T-cell (primary cell): ENCODE data around the gene RBM20. TPM values are rescaled to one million over a fixed set of nuclear protein-coding genes. Genes with fewer than 3 reads are reported as not detected.

ENCODE experiments used
- ATAC-seq, 4 experiments: fragments of 200-7000 bp in 3 of 4; fragments of 150-1000 bp in 1 of 4; cut with Tn5 transposase; replicated peaks in 1 of 4; 1 replicate in 3 of 4; 2 replicates in 1 of 4; pipeline ENCODE4 v1.10.0; 2021; ENCODE audit warnings: moderate library complexity in 3 of 4, mild to moderate bottlenecking in 2 of 4, moderate number of reproducible peaks in 1 of 4
- CTCF ChIA-PET, 2 donors: fragments of 300-600 bp; sonication (Branson Sonifier 250); formaldehyde crosslinking; loops; one replicate each; lab custom pipeline; 2022; ENCODE audit warnings: antibody characterized with exemption in 2 of 2; lab: Charles Lee
- POLR2A ChIA-PET, 2 donors: fragments of 300-600 bp; sonication (Branson Sonifier 250); formaldehyde crosslinking; loops; one replicate each; lab custom pipeline; 2022; ENCODE audit warnings: antibody characterized with exemption in 2 of 2; lab: Charles Lee
- DNase-seq, 35 experiments: peaks; one replicate each; pipeline versions ENCODE4 v3.0.0 to v3.0.0-alpha.2; 2013 to 2023
- H3K27ac ChIP-seq: one replicate; pipeline ENCODE4 v1.5.1; 2013; ENCODE audit warnings: low read length
- H3K27me3 ChIP-seq, 2 experiments: replicated peaks in 1 of 2; 1 replicate in 1 of 2; 2 replicates in 1 of 2; pipeline versions ENCODE4 v1.6.1 to v1.7.0; 2013; ENCODE audit warnings: low read length in 1 of 2, mixed read lengths in 1 of 2; ENCODE audit not compliant: control insufficient read depth in 2 of 2, insufficient read depth in 2 of 2; ENCODE audit errors: extremely low read depth in 1 of 2
- H3K36me3 ChIP-seq, 2 donors: 1 replicate in 1 of 2; 2 replicates in 1 of 2; pipeline versions ENCODE4 v1.6.1 to v1.7.0; 2013; ENCODE audit warnings: low read length in 1 of 2; ENCODE audit not compliant: control insufficient read depth in 2 of 2, insufficient read depth in 1 of 2; ENCODE audit errors: extremely low read depth in 1 of 2
- H3K4me1 ChIP-seq, 2 experiments: 1 replicate in 1 of 2; 2 replicates in 1 of 2; pipeline versions ENCODE4 v1.6.1 to v1.7.0; 2013; ENCODE audit warnings: low read length in 2 of 2, mixed read lengths in 1 of 2; ENCODE audit not compliant: insufficient read depth in 2 of 2, control insufficient read depth in 1 of 2; ENCODE audit errors: extremely low read depth in 1 of 2
- H3K4me3 ChIP-seq, 2 donors: 1 replicate in 1 of 2; 2 replicates in 1 of 2; pipeline versions ENCODE4 v1.5.1 to v1.7.0; 2013; ENCODE audit warnings: mild to moderate bottlenecking in 2 of 2, low read length in 1 of 2, moderate library complexity in 1 of 2; ENCODE audit not compliant: control insufficient read depth in 1 of 2; ENCODE audit errors: extremely low read depth in 1 of 2
- H3K9me3 ChIP-seq: 2 replicates; pipeline ENCODE4 v1.7.0; 2013
- H3K27ac Mint-ChIP-seq, 2 donors: one replicate each; pipeline ENCODE4 v1.8.0; 2020 to 2021; ENCODE audit warnings: mild to moderate bottlenecking in 2 of 2, mixed read lengths in 2 of 2
- H3K27me3 Mint-ChIP-seq, 2 donors: one replicate each; pipeline ENCODE4 v1.8.0; 2021 to 2022; ENCODE audit warnings: mixed read lengths in 2 of 2
- H3K36me3 Mint-ChIP-seq: one replicate; pipeline ENCODE4 v1.8.0; 2021; ENCODE audit warnings: mixed read lengths
- H3K4me1 Mint-ChIP-seq, 3 donors: one replicate each; pipeline ENCODE4 v1.8.0; 2020 to 2022; ENCODE audit warnings: mixed read lengths in 3 of 3, mild to moderate bottlenecking in 1 of 3
- H3K4me3 Mint-ChIP-seq, 3 donors: one replicate each; pipeline ENCODE4 v1.8.0; 2020 to 2022; ENCODE audit warnings: mild to moderate bottlenecking in 3 of 3, mixed read lengths in 3 of 3, moderate library complexity in 3 of 3
- H3K9me3 Mint-ChIP-seq, 3 donors: one replicate each; pipeline ENCODE4 v1.8.0; 2020 to 2022; ENCODE audit warnings: mixed read lengths in 3 of 3
- WGBS: methylation state at CpG from one replicate; pipeline ENCODE4 v1.1.5; 2013; ENCODE audit warnings: missing lambda C conversion rate; ENCODE audit not compliant: insufficient coverage; 5-methylcytosine and 5-hydroxymethylcytosine counted together
- total RNA-seq, 35 experiments: library from RNA in 6 of 35; stranded (reverse) in 6 of 35; fragments of 120-200 nt in 1 of 35; gene quantifications; one replicate each; pipeline versions ENCODE4 v1.2.1 to v1.2.4 and lab custom pipeline; 2013 to 2026

The RBM20 gene
- total RNA-seq, 5 donors from 2014 or later (not counting 1 experiment from before 2014, with no cell fraction given), result 0.09 to 3.0 (median 0.33) TPM

GRCh38 chr10:110628161-110628560 is 16.0 kb upstream of the RBM20 start:
- no peak overlapping the region for H3K4me3 ChIP-seq
- H3K27me3 ChIP-seq, result peaks cover 0 to 4% of the 10 kb centered on the region in 2 experiments
- no peak for ATAC-seq
- Mint-ChIP-seq H3K27me3 (peaks cover 3 to 12% of the 10 kb centered on the region in 2 donors), H3K4me1 (no peaks in the 10 kb centered on the region), H3K27ac (no peak overlapping the region), H3K4me3 (no peak overlapping the region), H3K9me3 (peaks cover 0 to 7% (median 6%) of the 10 kb centered on the region in 3 donors), H3K36me3 (no peaks in the 10 kb centered on the region)
- no peaks in the 10 kb centered on the region for H3K4me1 ChIP-seq
- H3K9me3 ChIP-seq, result no peaks in the 10 kb centered on the region
- no peak overlapping the region for H3K27ac ChIP-seq
- ChIA-PET CTCF (no interaction called here), POLR2A (no interaction called here)
- H3K36me3 ChIP-seq, result no peaks in the 10 kb centered on the region
- DNase-seq, result no peak

GRCh38 chr10:110629680-110630191 is 14.4 kb upstream of the RBM20 start:
- H3K4me1 Mint-ChIP-seq, result no peaks in the 10 kb centered on the region
- H3K27me3 ChIP-seq, result peaks cover 0 to 4% of the 10 kb centered on the region in 2 experiments
- H3K27ac ChIP-seq, result no peak overlapping the region
- H3K36me3 Mint-ChIP-seq, result no peaks in the 10 kb centered on the region
- no peaks in the 10 kb centered on the region for H3K36me3 ChIP-seq
- ChIA-PET CTCF (interaction anchor here in 1 of 2 donors (0.5 kb wide), 1 partner anchor 34 kb away, joined by 3 read pairs; no protein-coding TSS in a partner anchor), POLR2A (no interaction called here)
- no peak overlapping the region for H3K4me3 Mint-ChIP-seq
- no peaks in the 10 kb centered on the region for H3K9me3 ChIP-seq
- DNase-seq, result no peak
- no peak overlapping the region for H3K27ac Mint-ChIP-seq
- H3K4me1 ChIP-seq, result no peaks in the 10 kb centered on the region
- peaks cover 0 to 7% (median 6%) of the 10 kb centered on the region in 3 donors for H3K9me3 Mint-ChIP-seq
- WGBS, result 88% methylated on average over 2 of the region's 3 CpGs
- H3K4me3 ChIP-seq, result no peak overlapping the region
- peaks cover 3 to 12% of the 10 kb centered on the region in 2 donors for H3K27me3 Mint-ChIP-seq
- no peak for ATAC-seq

- Mint-ChIP-seq H3K36me3 (no peaks in the 10 kb centered on the region), H3K27me3 (peaks cover 0 to 9% of the 10 kb centered on the region in 2 donors), H3K4me1 (no peaks in the 10 kb centered on the region), H3K27ac (no peak overlapping the region), H3K9me3 (peaks cover 0 to 7% (median 6%) of the 10 kb centered on the region in 3 donors), H3K4me3 (no peak overlapping the region)
- no peak for DNase-seq
- no peaks in the 10 kb centered on the region for H3K9me3 ChIP-seq
- ATAC-seq, result no peak
- ChIA-PET CTCF (interaction anchor here in 1 of 2 donors (0.6 kb wide), 1 partner anchor 491 kb away, joined by 3 read pairs; no protein-coding TSS in a partner anchor), POLR2A (no interaction called here)
- no peaks in the 10 kb centered on the region for H3K4me1 ChIP-seq
- peaks cover 0 to 8% of the 10 kb centered on the region in 2 experiments for H3K27me3 ChIP-seq
- H3K36me3 ChIP-seq, result no peaks in the 10 kb centered on the region
- H3K4me3 ChIP-seq, result no peak overlapping the region
- no peak overlapping the region for H3K27ac ChIP-seq
These were observed 12.2 kb upstream of the RBM20 start for GRCh38 chr10:110631934-110632333.

GRCh38 chr10:110632591-110633215 is 11.4 kb upstream of the RBM20 start:
- Mint-ChIP-seq H3K4me1 (no peaks in the 10 kb centered on the region), H3K27me3 (peaks cover 0 to 9% of the 10 kb centered on the region in 2 donors), H3K9me3 (peaks cover 0 to 7% (median 6%) of the 10 kb centered on the region in 3 donors), H3K36me3 (no peaks in the 10 kb centered on the region), H3K27ac (no peak overlapping the region), H3K4me3 (no peak overlapping the region)
- WGBS, result 100% methylated on average over 1 of the region's 1 CpG
- Histone ChIP-seq H3K9me3 (no peaks in the 10 kb centered on the region), H3K4me1 (no peaks in the 10 kb centered on the region), H3K36me3 (no peaks in the 10 kb centered on the region), H3K27ac (no peak overlapping the region), H3K4me3 (no peak overlapping the region), H3K27me3 (peaks cover 0 to 12% of the 10 kb centered on the region in 2 experiments)
- ChIA-PET CTCF (no interaction called here), POLR2A (interaction anchor here in 1 of 2 donors (0.6 kb wide), 1 partner anchor 9 kb away, joined by 3 read pairs; no protein-coding TSS in a partner anchor)
- no peak for ATAC-seq
- no peak for DNase-seq

GRCh38 chr10:110634527-110635209 is 9.5 kb upstream of the RBM20 start:
- no peaks in the 10 kb centered on the region for H3K36me3 ChIP-seq
- no peaks in the 10 kb centered on the region for H3K4me1 ChIP-seq
- no peaks in the 10 kb centered on the region for H3K9me3 Mint-ChIP-seq
- no peaks in the 10 kb centered on the region for H3K4me1 Mint-ChIP-seq
- CTCF ChIA-PET, result no interaction called here
- DNase-seq (no peak), ATAC-seq (no peak)
- H3K4me3 Mint-ChIP-seq, result no peak overlapping the region
- H3K27me3 Mint-ChIP-seq, result peaks cover 1 to 11% of the 10 kb centered on the region in 2 donors
- peaks cover 0 to 17% of the 10 kb centered on the region in 2 experiments for H3K27me3 ChIP-seq
- no peaks in the 10 kb centered on the region for H3K9me3 ChIP-seq
- no peaks in the 10 kb centered on the region for H3K36me3 Mint-ChIP-seq
- POLR2A ChIA-PET, result no interaction called here
- H3K27ac Mint-ChIP-seq, result no peak overlapping the region
- H3K27ac ChIP-seq, result no peak overlapping the region
- no peak overlapping the region for H3K4me3 ChIP-seq
- whole genome bisulfite sequencing, result no CpG with 5 or more reads among the region's 9 CpGs

GRCh38 chr10:110636572-110636931 is 7.6 kb upstream of the RBM20 start:
- Mint-ChIP-seq H3K27me3 (peaks cover 3 to 16% of the 10 kb centered on the region in 2 donors), H3K27ac (no peak overlapping the region), H3K36me3 (no peaks in the 10 kb centered on the region), H3K4me1 (peaks cover 9 to 10% (median 10%) of the 10 kb centered on the region in 3 donors), H3K9me3 (no peaks in the 10 kb centered on the region), H3K4me3 (no peak overlapping the region)
- Histone ChIP-seq H3K27ac (no peak overlapping the region), H3K27me3 (peaks cover 0 to 17% of the 10 kb centered on the region in 2 experiments), H3K9me3 (no peaks in the 10 kb centered on the region), H3K4me1 (peaks cover 3 to 5% of the 10 kb centered on the region in 2 experiments), H3K4me3 (no peak overlapping the region), H3K36me3 (no peaks in the 10 kb centered on the region)
- ChIA-PET POLR2A (no interaction called here), CTCF (no interaction called here)
- DNase-seq (no peak), ATAC-seq (no peak)
- 88% methylated on average over 1 of the region's 2 CpGs for WGBS
